ENCODE results near the gene SH2D1B.

- TF ChIP-seq, protein P1, sequence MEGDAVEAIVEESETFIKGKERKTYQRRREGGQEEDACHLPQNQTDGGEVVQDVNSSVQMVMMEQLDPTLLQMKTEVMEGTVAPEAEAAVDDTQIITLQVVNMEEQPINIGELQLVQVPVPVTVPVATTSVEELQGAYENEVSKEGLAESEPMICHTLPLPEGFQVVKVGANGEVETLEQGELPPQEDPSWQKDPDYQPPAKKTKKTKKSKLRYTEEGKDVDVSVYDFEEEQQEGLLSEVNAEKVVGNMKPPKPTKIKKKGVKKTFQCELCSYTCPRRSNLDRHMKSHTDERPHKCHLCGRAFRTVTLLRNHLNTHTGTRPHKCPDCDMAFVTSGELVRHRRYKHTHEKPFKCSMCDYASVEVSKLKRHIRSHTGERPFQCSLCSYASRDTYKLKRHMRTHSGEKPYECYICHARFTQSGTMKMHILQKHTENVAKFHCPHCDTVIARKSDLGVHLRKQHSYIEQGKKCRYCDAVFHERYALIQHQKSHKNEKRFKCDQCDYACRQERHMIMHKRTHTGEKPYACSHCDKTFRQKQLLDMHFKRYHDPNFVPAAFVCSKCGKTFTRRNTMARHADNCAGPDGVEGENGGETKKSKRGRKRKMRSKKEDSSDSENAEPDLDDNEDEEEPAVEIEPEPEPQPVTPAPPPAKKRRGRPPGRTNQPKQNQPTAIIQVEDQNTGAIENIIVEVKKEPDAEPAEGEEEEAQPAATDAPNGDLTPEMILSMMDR (IDR thresholded peaks at IDR 0.05) = no peak
- no peak for TF ChIP-seq POLR2A (IDR thresholded peaks at IDR 0.05)
Measured at GRCh38 chr1:162385280-162385623, 26.7 kb downstream of the SH2D1B start.
